ENCODE data around the gene TOP3B.

DNA sequence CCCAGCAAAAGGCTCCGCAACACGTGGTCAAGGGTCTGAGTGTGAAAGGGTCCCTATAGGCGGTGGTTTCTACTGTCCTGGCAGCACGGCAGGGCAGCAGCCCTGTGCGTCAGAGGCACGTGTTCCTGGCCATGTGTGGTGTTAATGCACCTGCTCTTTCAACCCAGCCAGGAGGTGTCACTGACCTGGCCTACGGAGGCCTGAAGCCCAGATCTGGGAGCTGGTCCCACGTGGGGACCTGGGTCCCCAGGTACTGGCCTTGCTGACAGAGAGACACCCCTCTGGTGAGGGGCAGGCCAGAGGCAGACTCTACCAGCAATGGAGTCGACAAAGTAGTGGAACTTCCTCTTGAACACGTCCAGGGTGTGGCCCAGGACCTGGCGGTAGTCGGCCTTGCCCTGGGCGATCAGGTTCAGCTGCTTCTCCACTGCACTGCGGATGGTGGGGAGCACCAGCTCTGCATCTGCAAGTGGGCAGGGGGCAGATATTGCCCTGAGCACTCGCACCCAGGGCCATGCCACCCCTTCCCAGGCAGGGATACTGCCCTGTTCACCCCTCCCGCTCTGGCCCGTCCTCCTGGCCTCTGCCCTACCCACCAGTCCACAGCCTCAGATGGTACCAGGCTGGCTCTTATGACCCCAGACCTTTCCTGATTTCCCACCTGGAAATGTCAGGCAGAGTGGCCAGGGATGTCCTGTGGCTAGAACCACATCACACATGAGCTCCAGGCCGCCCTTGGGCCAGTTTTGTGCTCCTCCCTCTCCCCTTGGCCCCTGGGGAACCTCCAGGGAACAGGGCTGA, 23.1 kb downstream of the TOP3B start:
- TF ChIP-seq POLR2A (IDR thresholded peaks at IDR 0.05) (no peak), EP300 (IDR thresholded peaks at IDR 0.05) (no peak)
- TF ChIP-seq, protein P1, sequence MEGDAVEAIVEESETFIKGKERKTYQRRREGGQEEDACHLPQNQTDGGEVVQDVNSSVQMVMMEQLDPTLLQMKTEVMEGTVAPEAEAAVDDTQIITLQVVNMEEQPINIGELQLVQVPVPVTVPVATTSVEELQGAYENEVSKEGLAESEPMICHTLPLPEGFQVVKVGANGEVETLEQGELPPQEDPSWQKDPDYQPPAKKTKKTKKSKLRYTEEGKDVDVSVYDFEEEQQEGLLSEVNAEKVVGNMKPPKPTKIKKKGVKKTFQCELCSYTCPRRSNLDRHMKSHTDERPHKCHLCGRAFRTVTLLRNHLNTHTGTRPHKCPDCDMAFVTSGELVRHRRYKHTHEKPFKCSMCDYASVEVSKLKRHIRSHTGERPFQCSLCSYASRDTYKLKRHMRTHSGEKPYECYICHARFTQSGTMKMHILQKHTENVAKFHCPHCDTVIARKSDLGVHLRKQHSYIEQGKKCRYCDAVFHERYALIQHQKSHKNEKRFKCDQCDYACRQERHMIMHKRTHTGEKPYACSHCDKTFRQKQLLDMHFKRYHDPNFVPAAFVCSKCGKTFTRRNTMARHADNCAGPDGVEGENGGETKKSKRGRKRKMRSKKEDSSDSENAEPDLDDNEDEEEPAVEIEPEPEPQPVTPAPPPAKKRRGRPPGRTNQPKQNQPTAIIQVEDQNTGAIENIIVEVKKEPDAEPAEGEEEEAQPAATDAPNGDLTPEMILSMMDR (IDR thresholded peaks at IDR 0.05): no peak

Measured in tibial nerve (tissue), 4 donors.